Liver (tissue), 9 donors: ENCODE results near the gene TBC1D16. TPM values are rescaled to one million over a fixed set of nuclear protein-coding genes. Genes with fewer than 3 reads are reported as not detected.

ENCODE experiments used
- DNase-seq: peaks from one replicate; pipeline ENCODE4 v3.0.0-alpha.2; 2017; ENCODE audit warnings: low spot score
- H3K27ac ChIP-seq, 2 donors: one replicate each; pipeline ENCODE4 v1.7.0; 2013; ENCODE audit warnings: inconsistent platforms in 2 of 2, low read length in 2 of 2, control low read depth in 1 of 2, low read depth in 1 of 2, mild to moderate bottlenecking in 1 of 2
- H3K27me3 ChIP-seq, 4 donors: one replicate each; pipeline versions ENCODE4 v1.6.1 to v1.7.0; 2013; ENCODE audit warnings: low read length in 3 of 4, inconsistent platforms in 1 of 4, mild to moderate bottlenecking in 1 of 4, moderate library complexity in 1 of 4; ENCODE audit not compliant: control insufficient read depth in 4 of 4, insufficient read depth in 4 of 4
- H3K36me3 ChIP-seq, 4 donors: one replicate each; pipeline versions ENCODE4 v1.6.1 to v1.7.0; 2013; ENCODE audit warnings: low read length in 3 of 4, mild to moderate bottlenecking in 3 of 4, low read depth in 1 of 4, moderate library complexity in 1 of 4; ENCODE audit not compliant: control insufficient read depth in 4 of 4, insufficient read depth in 3 of 4
- H3K4me1 ChIP-seq, 4 donors: one replicate each; pipeline versions ENCODE4 v1.6.1 to v1.7.0; 2013; ENCODE audit warnings: low read length in 3 of 4, mild to moderate bottlenecking in 3 of 4, moderate library complexity in 1 of 4; ENCODE audit not compliant: control insufficient read depth in 4 of 4, insufficient read depth in 4 of 4
- H3K4me3 ChIP-seq, 3 donors: one replicate each; pipeline versions ENCODE4 v1.6.1 to v1.7.0; 2013; ENCODE audit warnings: low read length in 3 of 3, control low read depth in 1 of 3, low read depth in 1 of 3, mild to moderate bottlenecking in 1 of 3
- H3K9ac ChIP-seq, 2 donors: one replicate each; pipeline ENCODE4 v1.7.0; 2013; ENCODE audit warnings: low read length in 2 of 2, mild to moderate bottlenecking in 2 of 2, moderate library complexity in 2 of 2, control low read depth in 1 of 2, low read depth in 1 of 2
- H3K9me3 ChIP-seq, 4 donors: one replicate each; pipeline versions ENCODE4 v1.6.1 to v1.7.0; 2013; ENCODE audit warnings: low read length in 3 of 4; ENCODE audit not compliant: control insufficient read depth in 4 of 4
- EGR1 ChIP-seq, 2 donors: IDR thresholded peaks; 2 replicates each; pipeline ENCODE4 v1.6.1; 2016 to 2018; ENCODE audit warnings: antibody characterized with exemption in 2 of 2, low read depth in 2 of 2
- FOXA1 ChIP-seq: IDR thresholded peaks from 2 replicates; pipeline ENCODE4 v1.6.1; 2016; ENCODE audit warnings: antibody characterized with exemption
- GABPA ChIP-seq, 2 donors: IDR thresholded peaks in 1 of 2; conservative IDR thresholded peaks in 1 of 2; 2 replicates each; pipeline ENCODE4 v1.6.1; 2016; ENCODE audit warnings: antibody characterized with exemption in 2 of 2, mild to moderate bottlenecking in 1 of 2, moderate library complexity in 1 of 2
- HNF4G ChIP-seq: IDR thresholded peaks from 2 replicates; pipeline ENCODE4 v1.6.1; 2016; ENCODE audit warnings: antibody characterized with exemption
- JUND ChIP-seq, 2 donors: IDR thresholded peaks; 2 replicates each; pipeline ENCODE4 v1.6.1; 2016; ENCODE audit warnings: antibody characterized with exemption in 2 of 2
- NR2F2 ChIP-seq: IDR thresholded peaks from 2 replicates; pipeline ENCODE4 v1.6.1; 2016; ENCODE audit warnings: antibody characterized with exemption
- RAD21 ChIP-seq, 2 donors: IDR thresholded peaks; 2 replicates each; pipeline ENCODE4 v1.6.1; 2016; ENCODE audit warnings: antibody characterized with exemption in 2 of 2, mild to moderate bottlenecking in 2 of 2
- RXRA ChIP-seq, 2 donors: IDR thresholded peaks; 2 replicates each; pipeline ENCODE4 v1.6.1; 2017 to 2018; ENCODE audit warnings: antibody characterized with exemption in 2 of 2, mild to moderate bottlenecking in 1 of 2
- SP1 ChIP-seq: IDR thresholded peaks from 2 replicates; pipeline ENCODE4 v1.6.1; 2018; ENCODE audit warnings: antibody characterized with exemption, mild to moderate bottlenecking
- TAF1 ChIP-seq: conservative IDR thresholded peaks from 2 replicates; pipeline ENCODE4 v1.6.1; 2016; ENCODE audit warnings: antibody characterized with exemption, mild to moderate bottlenecking
- YY1 ChIP-seq: IDR thresholded peaks from 2 replicates; pipeline ENCODE4 v1.6.1; 2016; ENCODE audit warnings: antibody characterized with exemption, mild to moderate bottlenecking
- WGBS: extraction: QIAGEN DNeasy Blood & Tissue Kit; methylation state at CpG from one replicate; pipeline ENCODE4 v1.1.7; 2013; 5-methylcytosine and 5-hydroxymethylcytosine counted together
- polyA plus RNA-seq, 2 donors: library from polyadenylated mRNA; stranded (reverse) in 1 of 2; unstranded in 1 of 2; fragments of 200-250 nt in 1 of 2; fragments of >200 nt in 1 of 2; fragmentation: Nextera tagmentation in 1 of 2; extraction: Ambion mirVana in 1 of 2; gene quantifications; one replicate each; pipeline versions ENCODE4 v1.2.1 to v1.2.3, GENCODE V29; 2013 to 2015
- total RNA-seq, 2 donors: library from RNA; depleted of rRNA; stranded (reverse); fragments of >200 nt; gene quantifications; one replicate each; pipeline ENCODE4 v1.2.3, GENCODE V29; 2014
- TF ChIP-seq, protein P1 (sequence below): IDR thresholded peaks from 2 replicates; pipeline ENCODE4 v1.6.1; 2016; ENCODE audit warnings: antibody characterized with exemption
- TF ChIP-seq, protein P2 (sequence below): fragments of 150-350 bp; IDR thresholded peaks from 2 replicates; pipeline ENCODE4 v1.5.1; 2017; ENCODE audit warnings: improper control_type of control experiment, low read depth, low read length; ENCODE audit not compliant: missing input control
- TF ChIP-seq, protein P3 (sequence below): IDR thresholded peaks from 2 replicates; pipeline ENCODE4 v1.6.1; 2016; ENCODE audit warnings: antibody characterized with exemption, mild to moderate bottlenecking
- donor health status: healthy.
- donor health status: healthy.
- donor health status: healthy.
- donor health status: healthy.
- donor health status: healthy.

The TBC1D16 gene
- total and polyA plus RNA-seq, 4 donors: 3.4 to 29.5 (median 4.7) TPM

DNA sequence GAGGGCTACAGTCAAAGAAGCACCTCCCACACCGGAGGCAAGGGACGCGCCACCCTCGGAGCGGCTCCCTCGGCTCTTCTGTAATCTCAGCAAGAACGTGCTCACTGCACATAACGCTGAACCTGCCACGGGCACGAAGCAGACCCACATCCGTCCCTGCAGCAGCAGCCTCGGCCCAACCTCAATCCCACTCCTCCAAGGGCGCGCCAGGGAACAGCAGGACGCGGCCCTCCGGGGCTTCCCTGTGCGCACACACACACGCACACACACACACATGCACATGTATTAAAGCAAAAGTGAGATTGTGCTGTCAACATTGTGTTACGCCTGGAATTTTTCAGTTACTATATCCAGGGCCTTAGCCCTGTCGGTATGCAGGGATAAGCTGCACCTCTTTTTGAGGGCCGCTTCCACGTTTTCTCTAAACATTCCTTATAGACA, 54.0 kb downstream of the TBC1D16 start:
- no peaks in the 10 kb centered on the region for H3K36me3 ChIP-seq
- WGBS: 97% methylated on average over 23 of the region's 23 CpGs
- H3K27me3 ChIP-seq: no peaks in the 10 kb centered on the region
- TF ChIP-seq JUND (IDR thresholded peaks at IDR 0.05) (no peak), TAF1 (no peak), RXRA (IDR thresholded peaks at IDR 0.05) (no peak), SP1 (no peak), HNF4G (no peak), GABPA (IDR thresholded peaks at IDR 0.05 in 1 of 2, conservative IDR thresholded peaks at IDR 0.05 in 1 of 2) (no peak), YY1 (no peak), EGR1 (IDR thresholded peaks at IDR 0.05; ENCODE audit: low read depth in 2 of 2) (no peak)
- TF ChIP-seq, protein P1, sequence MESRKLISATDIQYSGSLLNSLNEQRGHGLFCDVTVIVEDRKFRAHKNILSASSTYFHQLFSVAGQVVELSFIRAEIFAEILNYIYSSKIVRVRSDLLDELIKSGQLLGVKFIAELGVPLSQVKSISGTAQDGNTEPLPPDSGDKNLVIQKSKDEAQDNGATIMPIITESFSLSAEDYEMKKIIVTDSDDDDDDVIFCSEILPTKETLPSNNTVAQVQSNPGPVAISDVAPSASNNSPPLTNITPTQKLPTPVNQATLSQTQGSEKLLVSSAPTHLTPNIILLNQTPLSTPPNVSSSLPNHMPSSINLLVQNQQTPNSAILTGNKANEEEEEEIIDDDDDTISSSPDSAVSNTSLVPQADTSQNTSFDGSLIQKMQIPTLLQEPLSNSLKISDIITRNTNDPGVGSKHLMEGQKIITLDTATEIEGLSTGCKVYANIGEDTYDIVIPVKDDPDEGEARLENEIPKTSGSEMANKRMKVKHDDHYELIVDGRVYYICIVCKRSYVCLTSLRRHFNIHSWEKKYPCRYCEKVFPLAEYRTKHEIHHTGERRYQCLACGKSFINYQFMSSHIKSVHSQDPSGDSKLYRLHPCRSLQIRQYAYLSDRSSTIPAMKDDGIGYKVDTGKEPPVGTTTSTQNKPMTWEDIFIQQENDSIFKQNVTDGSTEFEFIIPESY: no peak
- TF ChIP-seq, protein P2, sequence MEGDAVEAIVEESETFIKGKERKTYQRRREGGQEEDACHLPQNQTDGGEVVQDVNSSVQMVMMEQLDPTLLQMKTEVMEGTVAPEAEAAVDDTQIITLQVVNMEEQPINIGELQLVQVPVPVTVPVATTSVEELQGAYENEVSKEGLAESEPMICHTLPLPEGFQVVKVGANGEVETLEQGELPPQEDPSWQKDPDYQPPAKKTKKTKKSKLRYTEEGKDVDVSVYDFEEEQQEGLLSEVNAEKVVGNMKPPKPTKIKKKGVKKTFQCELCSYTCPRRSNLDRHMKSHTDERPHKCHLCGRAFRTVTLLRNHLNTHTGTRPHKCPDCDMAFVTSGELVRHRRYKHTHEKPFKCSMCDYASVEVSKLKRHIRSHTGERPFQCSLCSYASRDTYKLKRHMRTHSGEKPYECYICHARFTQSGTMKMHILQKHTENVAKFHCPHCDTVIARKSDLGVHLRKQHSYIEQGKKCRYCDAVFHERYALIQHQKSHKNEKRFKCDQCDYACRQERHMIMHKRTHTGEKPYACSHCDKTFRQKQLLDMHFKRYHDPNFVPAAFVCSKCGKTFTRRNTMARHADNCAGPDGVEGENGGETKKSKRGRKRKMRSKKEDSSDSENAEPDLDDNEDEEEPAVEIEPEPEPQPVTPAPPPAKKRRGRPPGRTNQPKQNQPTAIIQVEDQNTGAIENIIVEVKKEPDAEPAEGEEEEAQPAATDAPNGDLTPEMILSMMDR: no peak
- H3K9me3 ChIP-seq: no peaks in the 10 kb centered on the region
- DNase-seq: no peak
- no peak overlapping the region for H3K27ac ChIP-seq
- H3K9ac ChIP-seq: no peak overlapping the region
- H3K4me1 ChIP-seq: peaks cover 0 to 7% (median 3%) of the 10 kb centered on the region in 4 donors
- H3K4me3 ChIP-seq: no peak overlapping the region

GRCh38 chr17:79981090-79981489, 54.6 kb downstream of the TBC1D16 start:
- Histone ChIP-seq H3K9ac (no peak overlapping the region), H3K4me1 (peaks cover 0 to 5% (median under 1%) of the 10 kb centered on the region in 4 donors), H3K9me3 (no peaks in the 10 kb centered on the region), H3K27me3 (no peaks in the 10 kb centered on the region), H3K36me3 (no peaks in the 10 kb centered on the region), H3K27ac (no peak overlapping the region), H3K4me3 (no peak overlapping the region)
- TF ChIP-seq GABPA (IDR thresholded peaks at IDR 0.05 in 1 of 2, conservative IDR thresholded peaks at IDR 0.05 in 1 of 2) (no peak), EGR1 (IDR thresholded peaks at IDR 0.05; ENCODE audit: low read depth in 2 of 2) (no peak), FOXA1 (no peak), SP1 (no peak), NR2F2 (no peak), RAD21 (IDR thresholded peaks at IDR 0.05) (no peak)
- TF ChIP-seq, protein P2: no peak
- TF ChIP-seq, protein P3, sequence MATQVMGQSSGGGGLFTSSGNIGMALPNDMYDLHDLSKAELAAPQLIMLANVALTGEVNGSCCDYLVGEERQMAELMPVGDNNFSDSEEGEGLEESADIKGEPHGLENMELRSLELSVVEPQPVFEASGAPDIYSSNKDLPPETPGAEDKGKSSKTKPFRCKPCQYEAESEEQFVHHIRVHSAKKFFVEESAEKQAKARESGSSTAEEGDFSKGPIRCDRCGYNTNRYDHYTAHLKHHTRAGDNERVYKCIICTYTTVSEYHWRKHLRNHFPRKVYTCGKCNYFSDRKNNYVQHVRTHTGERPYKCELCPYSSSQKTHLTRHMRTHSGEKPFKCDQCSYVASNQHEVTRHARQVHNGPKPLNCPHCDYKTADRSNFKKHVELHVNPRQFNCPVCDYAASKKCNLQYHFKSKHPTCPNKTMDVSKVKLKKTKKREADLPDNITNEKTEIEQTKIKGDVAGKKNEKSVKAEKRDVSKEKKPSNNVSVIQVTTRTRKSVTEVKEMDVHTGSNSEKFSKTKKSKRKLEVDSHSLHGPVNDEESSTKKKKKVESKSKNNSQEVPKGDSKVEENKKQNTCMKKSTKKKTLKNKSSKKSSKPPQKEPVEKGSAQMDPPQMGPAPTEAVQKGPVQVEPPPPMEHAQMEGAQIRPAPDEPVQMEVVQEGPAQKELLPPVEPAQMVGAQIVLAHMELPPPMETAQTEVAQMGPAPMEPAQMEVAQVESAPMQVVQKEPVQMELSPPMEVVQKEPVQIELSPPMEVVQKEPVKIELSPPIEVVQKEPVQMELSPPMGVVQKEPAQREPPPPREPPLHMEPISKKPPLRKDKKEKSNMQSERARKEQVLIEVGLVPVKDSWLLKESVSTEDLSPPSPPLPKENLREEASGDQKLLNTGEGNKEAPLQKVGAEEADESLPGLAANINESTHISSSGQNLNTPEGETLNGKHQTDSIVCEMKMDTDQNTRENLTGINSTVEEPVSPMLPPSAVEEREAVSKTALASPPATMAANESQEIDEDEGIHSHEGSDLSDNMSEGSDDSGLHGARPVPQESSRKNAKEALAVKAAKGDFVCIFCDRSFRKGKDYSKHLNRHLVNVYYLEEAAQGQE: no peak
- no peak for DNase-seq
- WGBS: 92% methylated on average over 15 of the region's 15 CpGs
